GM12878 (cell line): ENCODE results near the gene LRBA. TPM values are rescaled to one million over a fixed set of nuclear protein-coding genes. Genes with fewer than 3 reads are reported as not detected.

Experiments
- ATAC-seq: fragments of 200-7000 bp; cut with Tn5 transposase; 3 replicates; pipeline ENCODE4 v1.9.1; 2020; ENCODE audit warnings: mild to moderate bottlenecking, moderate library complexity
- BruUV-seq: library from RNA; stranded (reverse); fragments of 400-500 nt; replicated peaks from 2 replicates; lab custom pipeline; 2021; lab: Mats Ljungman, UMichigan
- CTCF ChIA-PET: fragments of 300-600 bp; sonication (Branson Sonifier 250); formaldehyde crosslinking; extraction: SDS; loops from one replicate; lab custom pipeline; 2021; ENCODE audit warnings: inconsistent platforms; lab: Yijun Ruan, JAX
- POLR2A ChIA-PET: fragments of 350-600 bp; formaldehyde crosslinking; extraction: SDS; loops from one replicate; lab custom pipeline; 2021; ENCODE audit warnings: inconsistent platforms; lab: Charles Lee
- RAD21 ChIA-PET: fragments of 300-600 bp; sonication (Branson Sonifier 250); formaldehyde crosslinking; loops from one replicate; lab custom pipeline; 2023; ENCODE audit warnings: antibody characterized with exemption; ENCODE audit not compliant: unreplicated experiment; lab: Charles Lee
- SMC1A ChIA-PET: fragments of 300-600 bp; sonication (Branson Sonifier 250); formaldehyde crosslinking; loops from one replicate; lab custom pipeline; 2023; ENCODE audit not compliant: unreplicated experiment, uncharacterized antibody; lab: Charles Lee
- DNase-seq: peaks from one replicate; pipeline ENCODE4 v3.0.0-alpha.2; 2011; ENCODE audit warnings: low read depth, low spot score
- FAIRE-seq: peaks from 3 replicates; lab custom pipeline; 2011; peaks lifted over from hg19 to GRCh38; lab: Jason Lieb, UNC
- H2AFZ ChIP-seq: 2 replicates; pipeline ENCODE4 v1.6.0; 2011; ENCODE audit warnings: low read depth, low read length, control low read depth; ENCODE audit not compliant: control insufficient read depth
- H3K27ac ChIP-seq: 2 replicates; pipeline ENCODE4 v1.5.1; 2011; ENCODE audit warnings: control low read depth; ENCODE audit not compliant: control insufficient read depth, insufficient read depth
- H3K27me3 ChIP-seq, 2 experiments: replicated peaks in 1 of 2; 2 replicates each; pipeline versions ENCODE4 v1.6.0 to v1.6.1; 2011; ENCODE audit warnings: low read length in 1 of 2; ENCODE audit not compliant: control insufficient read depth in 2 of 2, insufficient read depth in 2 of 2
- H3K36me3 ChIP-seq, 2 experiments: 2 replicates each; pipeline ENCODE4 v1.5.1; 2011; ENCODE audit warnings: low read length in 1 of 2; ENCODE audit not compliant: control insufficient read depth in 2 of 2, insufficient read depth in 2 of 2
- H3K4me1 ChIP-seq: 2 replicates; pipeline ENCODE4 v1.6.1; 2011; ENCODE audit warnings: mild to moderate bottlenecking, low read length, moderate library complexity, mixed read lengths; ENCODE audit not compliant: control insufficient read depth, insufficient read depth
- H3K4me2 ChIP-seq: 2 replicates; pipeline ENCODE4 v1.6.0; 2011; ENCODE audit warnings: control low read depth; ENCODE audit not compliant: control insufficient read depth, insufficient read depth
- H3K4me3 ChIP-seq: fragments of 200-600 bp; sonication (generic); 2 replicates; pipeline ENCODE4 v1.5.1; 2016
- H3K79me2 ChIP-seq: 2 replicates; pipeline ENCODE4 v1.6.0; 2011; ENCODE audit warnings: low read length; ENCODE audit not compliant: control insufficient read depth, insufficient read depth
- H3K9ac ChIP-seq: 2 replicates; pipeline ENCODE4 v1.8.0; 2011; ENCODE audit warnings: low read length, control low read depth, mixed read lengths; ENCODE audit not compliant: control insufficient read depth, insufficient read depth
- H3K9me3 ChIP-seq: replicated peaks from 3 replicates; pipeline ENCODE4 v1.5.1; 2011; ENCODE audit warnings: mild to moderate bottlenecking, low read length; ENCODE audit not compliant: control insufficient read depth, insufficient read depth
- H4K20me1 ChIP-seq: 2 replicates; pipeline ENCODE4 v1.6.0; 2011; ENCODE audit not compliant: control insufficient read depth, insufficient read depth
- ESRRA ChIP-seq: IDR thresholded peaks from 2 replicates; pipeline ENCODE4 v1.6.1; 2012; ENCODE audit warnings: mild to moderate bottlenecking, low read length, improper control_type of control experiment
- JUNB ChIP-seq: IDR thresholded peaks from 2 replicates; pipeline ENCODE4 v1.6.1; 2016; ENCODE audit warnings: antibody characterized with exemption, mild to moderate bottlenecking
- REST ChIP-seq: IDR thresholded peaks from 2 replicates; pipeline ENCODE4 v1.6.1; 2012; ENCODE audit warnings: mild to moderate bottlenecking, low read depth, low read length
- WGBS: methylation state at CpG from one replicate; pipeline ENCODE4 v1.1.6; 2016; ENCODE audit warnings: low lambda C conversion rate; ENCODE audit not compliant: insufficient replicate concordance, insufficient coverage; ENCODE audit errors: missing lambda C conversion rate; 5-methylcytosine and 5-hydroxymethylcytosine counted together
- in situ Hi-C: fragments of 300-500 bp; cut with MboI; formaldehyde crosslinking; loops from 9 replicates; pipeline ENCODE4 v1.14.3; 2018; ENCODE audit warnings: mixed read lengths
- intact Hi-C: fragments of 100-400 bp; cut with micrococcal nuclease; formaldehyde crosslinking; loops from one replicate; pipeline ENCODE4 v1.14.2; 2022; ENCODE audit not compliant: unreplicated experiment
- polyA plus RNA-seq, 11 experiments: library from polyadenylated mRNA; depleted of rRNA in 4 of 11; unstranded in 6 of 11; stranded (reverse) in 5 of 11; fragments of >200 nt; fragmentation: Nextera tagmentation in 4 of 11; fragmentation: Illumina TruSeq in 1 of 11; extraction: Ambion mirVana in 4 of 11; extraction: Trizol in 1 of 11; gene quantifications; 1 replicate in 1 of 11; 2 replicates in 10 of 11; pipeline versions ENCODE4 v1.2.1 to v1.2.3, GENCODE V29; 2011 to 2016; ENCODE audit warnings: inconsistent platforms in 2 of 11, missing spikeins in 2 of 11, low read depth in 1 of 11
- total RNA-seq, 4 experiments: library from RNA; depleted of rRNA in 3 of 4; stranded (reverse); fragments of >200 nt in 3 of 4; fragmentation: Illumina TruSeq in 1 of 4; extraction: Trizol in 1 of 4; gene quantifications; 2 replicates each; pipeline versions ENCODE4 v1.2.1 to v1.2.3, GENCODE V29; 2013 to 2021

Gene LRBA
- total and polyA plus RNA-seq, 10 of the 15 experiments (the other 5 are each of a cell fraction or from before 2014, with no cell fraction given), result 20.3 to 93.4 (median 55.0) TPM

GRCh38 chr4:150863456-150863855, 151.6 kb downstream of the LRBA start:
- WGBS, result over 99% methylated on average over 7 of the region's 7 CpGs
- Histone ChIP-seq H3K9ac (no peak overlapping the region), H3K27me3 (no peaks in the 10 kb centered on the region), H2AFZ (no peak overlapping the region), H3K4me1 (no peaks in the 10 kb centered on the region), H4K20me1 (no peaks in the 10 kb centered on the region), H3K9me3 (no peaks in the 10 kb centered on the region), H3K36me3 (no peaks in the 10 kb centered on the region; a peak in 1 of 4 replicates), H3K27ac (no peak overlapping the region), H3K4me2 (no peak overlapping the region), H3K4me3 (no peak overlapping the region), H3K79me2 (no peaks in the 10 kb centered on the region)
- ChIA-PET POLR2A (no interaction called here), SMC1A (interaction anchor here (1.5 kb wide), 1 partner anchor 12 kb away, joined by 4 read pairs; no protein-coding TSS in a partner anchor), RAD21 (interaction anchor here (0.5 to 1.5 kb wide), 2 partner anchors 17 to 154 kb away, joined by 3 to 4 read pairs; no protein-coding TSS in a partner anchor), CTCF (interaction anchor here (1.6 to 1.7 kb wide), 2 partner anchors 12 to 566 kb away, joined by 3 read pairs; no protein-coding TSS in a partner anchor)
- intact Hi-C loops (no loop called here), in situ Hi-C loops (loop anchor here (10.0 kb wide), 1 partner anchor 879 kb away; no protein-coding TSS in a partner anchor)
- ATAC-seq (no peak), DNase-seq (no peak), FAIRE-seq (no peak)
- TF ChIP-seq ESRRA (no peak), JUNB (no peak), REST (no peak)
- no TSS peak for BruUV-seq
